ENCODE measurements around the gene LRP1B.

GRCh38 chr2:141692829-141693228, 438.0 kb downstream of the LRP1B start:
- no peak for TF ChIP-seq POLR2AphosphoS5 (IDR thresholded peaks at IDR 0.05; ENCODE audit: low read depth, low read length)
- no peak for TF ChIP-seq REST (IDR thresholded peaks at IDR 0.05; ENCODE audit: insufficient read depth in 1 of 2, low read depth in 2 of 2, low read length in 2 of 2)
- no peak for TF ChIP-seq TAF1 (IDR thresholded peaks at IDR 0.05; ENCODE audit: borderline replicate concordance, insufficient read depth, low read length)
- TF ChIP-seq SIN3A (IDR thresholded peaks at IDR 0.05; ENCODE audit: borderline replicate concordance, insufficient read depth, low read length): no peak
- no peak for TF ChIP-seq FOXP2 (optimal IDR thresholded peaks at IDR 0.05; ENCODE audit: borderline replicate concordance, extremely low read depth, extremely low read length, insufficient read depth)

Measured in PFSK-1 (cell line).